SIG-M5 (cell line): ENCODE results near the gene SETD2.

Experiments used
- DNase-seq: peaks from one replicate; lab custom pipeline; 2025; lab: John Stamatoyannopoulos, UW

SETD2 gene

DNA sequence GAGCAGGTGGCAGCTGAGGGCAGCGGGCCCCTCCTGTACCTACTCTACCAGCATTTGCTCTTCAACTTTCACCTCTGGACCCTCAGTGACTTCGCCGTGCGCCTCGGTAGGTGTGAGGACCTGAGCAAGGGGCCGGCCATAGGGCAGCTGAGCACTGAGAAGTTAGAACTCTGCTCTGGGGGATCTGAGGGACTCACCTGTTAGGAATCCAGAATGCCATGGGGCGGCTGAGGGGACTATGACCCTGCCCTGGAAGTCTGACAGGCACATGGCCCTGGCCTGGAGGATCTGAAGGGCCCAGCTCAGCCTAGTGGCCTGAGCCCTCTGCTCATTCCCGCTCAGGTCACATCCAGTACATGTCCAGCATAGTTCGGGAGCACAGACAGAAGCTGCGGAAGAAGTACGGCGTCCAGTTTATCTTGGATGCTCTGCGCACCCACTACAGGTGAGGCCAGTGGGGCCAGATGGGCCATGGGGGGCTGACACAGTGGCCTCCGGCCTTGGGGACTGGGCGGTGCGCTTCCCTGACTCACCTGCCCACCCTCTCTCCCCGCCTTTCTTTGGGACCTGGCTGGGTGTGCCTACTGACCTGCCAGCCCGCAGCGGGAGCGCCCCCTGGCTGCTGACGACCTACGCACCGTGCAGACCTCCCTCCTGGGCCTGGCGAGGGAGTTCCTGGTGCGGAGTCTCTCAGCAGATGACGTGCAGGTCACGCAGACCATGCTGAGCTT lies 165.6 kb downstream of the SETD2 start:
- DNase-seq = no peak

GRCh38 chr3:46997453-46998091 lies 166.3 kb downstream of the SETD2 start:
- DNase-seq = no peak

DNA sequence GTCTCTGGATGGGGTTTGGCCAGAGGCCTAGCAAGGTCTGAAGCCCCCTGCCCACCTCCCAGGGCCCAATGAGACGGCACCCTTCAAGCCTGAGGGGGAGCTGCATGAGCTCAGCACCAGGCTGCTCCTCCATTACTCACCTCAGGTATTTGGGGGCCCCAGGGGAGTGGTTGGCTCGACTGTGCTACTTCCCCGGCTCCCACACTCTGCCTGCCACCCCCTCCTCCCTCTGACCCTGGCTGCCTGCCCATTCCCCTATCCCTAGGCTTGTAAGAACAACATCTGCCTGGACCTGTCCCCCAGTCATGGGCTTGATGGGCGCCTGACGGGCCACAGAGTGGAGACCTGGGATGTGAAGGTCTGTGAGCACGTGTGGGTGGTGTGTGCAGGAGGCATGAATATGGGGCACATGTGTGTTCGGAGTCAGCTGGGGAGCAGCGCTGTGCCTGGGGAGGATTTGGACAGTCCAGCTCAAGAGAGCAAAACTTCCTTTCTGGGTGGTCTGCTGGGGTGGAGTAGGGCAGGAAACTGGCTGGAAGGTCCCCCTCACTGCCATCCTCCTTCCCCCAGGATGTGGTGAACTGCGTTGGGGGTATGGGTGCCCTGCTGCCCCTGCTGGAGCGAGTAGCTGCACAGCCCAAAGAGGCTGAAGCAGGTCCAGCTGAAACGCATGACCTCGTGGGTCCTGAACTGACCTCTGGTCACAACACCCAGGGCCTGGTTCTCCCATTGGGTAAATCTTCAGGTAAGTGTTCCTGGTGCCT lies 167.0 kb downstream of the SETD2 start:
- no peak for DNase-seq

DNA sequence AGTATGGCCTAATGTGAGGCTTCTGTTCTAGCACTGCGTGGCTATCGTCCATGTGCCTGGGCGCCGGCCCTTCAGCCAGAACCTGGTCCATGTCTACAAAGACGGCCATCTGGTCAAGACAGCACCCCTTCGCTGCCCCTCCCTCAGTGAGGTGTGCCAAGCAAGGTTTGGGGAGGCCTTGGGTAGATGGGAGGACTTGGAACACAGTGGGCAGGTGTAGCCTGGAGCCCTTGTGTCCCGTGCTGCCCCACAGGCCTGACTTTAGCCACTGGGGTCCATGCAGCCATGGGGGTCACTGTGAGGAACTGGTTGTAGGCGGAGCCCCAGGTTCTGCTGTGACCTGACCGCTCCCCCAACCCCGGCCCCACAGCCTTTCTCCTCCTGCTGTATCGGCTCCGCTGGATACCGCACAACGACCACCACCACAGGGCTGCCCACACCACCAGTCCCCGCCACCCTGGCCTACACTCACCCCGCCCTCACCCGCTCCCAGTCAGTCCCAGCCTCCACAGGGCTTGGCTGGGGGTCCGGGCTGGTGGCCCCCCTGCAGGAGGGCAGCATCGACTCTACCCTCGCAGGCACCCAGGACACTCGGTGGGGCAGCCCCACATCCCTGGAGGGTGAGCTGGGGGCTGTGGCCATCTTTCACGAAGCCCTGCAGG lies 167.9 kb downstream of the SETD2 start:
- no peak for DNase-seq

- no peak for DNase-seq
Observed at GRCh38 chr3:46994801-46995731, 168.8 kb downstream of the SETD2 start.

DNA sequence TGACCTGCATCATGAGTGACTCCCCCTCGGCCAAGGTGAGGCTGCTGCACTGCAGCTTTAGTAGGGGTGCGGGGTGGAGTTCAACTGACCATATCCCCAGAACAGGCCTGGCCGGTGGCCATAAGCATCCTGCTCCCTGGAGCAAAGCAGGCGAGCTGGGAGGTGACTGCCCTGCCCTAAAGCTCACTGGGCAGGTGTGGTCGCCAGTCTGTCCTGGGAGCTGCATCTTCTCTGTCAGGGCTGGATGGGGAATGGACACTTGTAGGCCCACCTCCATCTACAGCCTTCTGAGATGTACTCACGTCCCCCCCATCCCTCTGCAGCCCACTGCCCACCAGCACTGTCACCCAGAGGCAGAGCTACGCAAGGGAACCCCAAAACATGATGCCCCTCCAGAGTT lies 169.9 kb downstream of the SETD2 start:
- no peak for DNase-seq

DNA sequence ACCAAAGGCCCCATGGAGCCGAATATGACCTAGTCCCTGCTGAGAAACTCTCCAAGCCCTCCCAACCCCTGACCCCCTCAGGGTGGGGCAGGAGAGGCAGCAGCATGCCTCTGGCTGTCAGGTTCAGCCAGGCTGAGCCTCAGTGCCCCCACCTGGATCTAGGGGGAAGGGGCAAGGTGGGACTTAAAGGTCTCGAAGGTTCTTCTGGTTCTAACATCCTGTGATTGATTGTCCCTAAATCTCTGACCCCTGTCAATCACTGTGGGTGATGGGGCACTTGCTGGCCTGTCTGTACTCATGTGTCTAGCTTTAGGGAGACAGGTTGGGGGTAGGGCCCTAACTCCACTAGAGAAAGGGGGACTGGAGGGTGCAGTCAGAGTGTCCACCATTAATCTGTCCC lies 170.6 kb downstream of the SETD2 start:
- DNase-seq = no peak

GRCh38 chr3:46992231-46992630 lies 171.7 kb downstream of the SETD2 start:
- no peak for DNase-seq

GRCh38 chr3:46991406-46992165 lies 172.3 kb downstream of the SETD2 start:
- DNase-seq = no peak

DNA sequence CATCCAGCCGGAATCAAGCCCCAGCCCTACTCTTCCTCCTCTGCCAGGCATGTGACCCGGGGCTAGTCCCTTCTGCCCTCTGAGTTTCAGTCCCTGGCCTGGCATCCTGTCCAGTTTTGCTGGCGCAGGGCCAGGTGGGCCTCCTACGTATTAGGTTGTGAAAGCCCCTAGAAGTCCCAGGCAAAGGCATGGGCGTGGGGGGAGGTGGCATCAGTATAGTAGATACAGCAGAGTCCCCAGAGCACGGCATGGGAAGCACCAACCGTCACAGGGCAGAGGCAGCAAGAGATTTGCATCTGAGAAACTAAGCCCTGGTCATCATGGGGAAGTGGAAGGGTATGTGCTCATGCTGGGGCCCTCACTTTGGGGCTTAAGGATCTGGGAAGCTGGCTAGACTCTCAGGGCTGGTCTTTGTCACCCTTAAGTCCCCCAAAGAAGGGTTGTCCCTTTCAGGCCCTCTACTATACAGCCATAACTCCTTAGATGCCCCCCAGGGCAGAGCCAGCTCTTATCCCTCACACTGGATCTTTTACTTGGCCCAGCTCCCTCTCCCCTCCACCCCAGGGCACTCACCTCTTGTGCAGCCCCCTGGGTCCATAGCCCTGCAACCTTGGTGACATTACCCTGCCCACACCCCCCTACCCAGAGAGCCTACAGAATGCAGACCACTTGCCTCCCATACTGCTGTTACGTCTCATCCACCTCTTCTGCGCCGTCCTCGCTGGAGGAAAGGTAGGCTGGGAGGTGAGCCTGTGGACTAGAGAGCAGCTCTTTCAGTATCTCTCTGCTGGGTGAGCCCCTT lies 173.1 kb downstream of the SETD2 start:
- no peak for DNase-seq

GRCh38 chr3:46989146-46989810 lies 174.6 kb downstream of the SETD2 start:
- no peak for DNase-seq

DNA sequence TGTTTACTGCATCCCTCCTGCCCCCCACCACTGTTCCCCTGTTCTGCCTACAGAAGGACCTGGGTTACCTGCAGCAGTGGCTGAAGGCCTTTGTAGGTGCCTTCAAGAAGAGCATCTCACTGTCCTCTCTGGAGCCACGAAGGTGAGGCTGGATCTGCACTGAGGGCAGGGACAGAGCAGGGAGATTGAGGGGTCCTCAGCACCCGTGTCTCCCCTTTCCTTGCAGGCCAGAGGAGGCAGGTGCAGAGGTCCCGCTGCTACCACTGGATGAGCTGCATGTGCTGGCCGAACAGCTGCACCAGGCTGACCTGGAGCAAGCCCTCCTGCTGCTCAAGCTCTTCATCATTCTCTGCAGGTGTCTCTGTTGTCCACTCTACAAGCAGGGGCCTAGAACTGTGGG lies 175.3 kb downstream of the SETD2 start:
- no peak for DNase-seq

DNA sequence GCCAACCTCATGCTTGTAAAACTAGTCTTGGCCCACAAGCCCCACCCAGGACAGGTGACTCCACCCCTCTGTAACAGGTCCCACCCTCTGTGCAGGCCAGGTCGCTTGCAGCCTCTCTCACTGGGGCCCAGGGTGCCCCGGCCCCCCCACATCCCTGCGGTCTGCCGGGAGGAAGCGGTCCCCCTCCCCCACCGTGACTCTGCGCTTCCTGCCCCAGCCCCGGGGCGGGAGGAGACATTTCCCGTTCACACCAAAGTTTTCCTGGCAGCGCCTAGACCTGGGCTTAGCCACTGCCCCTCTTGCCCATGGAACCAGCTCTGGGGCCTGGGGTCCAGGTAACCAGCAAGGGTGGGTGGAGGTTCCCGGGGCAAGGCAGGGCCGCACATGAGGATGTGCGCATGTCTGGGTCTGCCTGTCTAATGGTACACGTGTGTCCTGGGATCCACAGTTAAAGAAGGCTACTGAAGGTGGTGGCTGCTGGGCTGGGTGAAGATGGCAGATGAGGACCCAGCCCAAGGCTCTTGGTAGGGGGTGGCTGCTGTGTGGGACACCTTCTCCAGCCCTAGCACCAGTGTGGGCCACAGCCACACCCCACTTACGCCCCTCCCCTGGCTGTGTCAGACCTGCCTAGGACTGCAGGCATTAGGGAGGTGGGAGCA lies 176.0 kb downstream of the SETD2 start:
- DNase-seq = peak; percentile 9

DNA sequence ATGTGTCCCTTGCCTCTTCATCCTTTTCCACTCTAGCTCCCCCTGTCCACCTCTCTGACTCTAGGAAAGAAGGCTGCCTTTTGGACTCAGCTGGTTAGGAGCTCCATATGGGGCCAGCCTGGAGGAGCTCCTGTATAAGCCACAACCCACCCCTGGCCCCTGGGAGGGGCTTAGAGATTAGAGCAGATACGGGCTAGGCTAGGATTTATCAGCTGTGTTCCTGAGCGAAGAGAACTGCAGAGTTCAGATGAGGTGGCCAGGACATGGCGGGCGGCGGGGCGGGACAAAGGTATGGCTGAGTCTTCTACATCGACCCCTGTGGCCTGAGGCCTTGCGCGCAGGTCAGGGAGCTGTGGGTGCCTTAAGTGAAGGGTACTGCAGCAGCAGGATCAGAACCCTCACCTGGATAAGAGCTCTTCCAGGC lies 176.6 kb downstream of the SETD2 start:
- no peak for DNase-seq

DNA sequence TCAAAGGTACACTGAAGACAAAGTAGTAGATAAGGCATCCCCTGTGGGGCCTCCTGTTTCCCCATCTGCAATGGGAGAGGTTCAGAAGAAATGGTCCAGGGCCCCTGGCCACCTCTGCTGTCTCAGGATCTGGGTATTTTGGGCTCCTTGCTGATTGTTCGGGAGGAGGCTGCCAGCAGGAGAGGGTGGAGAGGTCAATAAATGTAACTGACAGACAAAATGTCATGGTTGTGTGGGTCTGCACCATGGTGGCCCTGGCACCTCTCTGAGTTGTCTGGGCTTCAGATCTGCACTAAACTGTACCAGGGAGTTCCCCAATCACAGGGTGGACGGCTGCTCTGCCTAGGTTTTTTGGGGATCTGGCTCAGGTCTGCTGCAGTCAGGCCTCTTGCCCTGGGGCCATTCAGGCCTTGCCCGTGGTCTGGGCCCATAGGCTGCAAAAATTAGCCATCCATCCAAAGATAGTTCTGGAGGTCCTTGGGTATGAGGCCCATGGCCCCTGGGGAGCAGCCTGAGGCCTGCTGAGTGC lies 177.1 kb downstream of the SETD2 start:
- no peak for DNase-seq

DNA sequence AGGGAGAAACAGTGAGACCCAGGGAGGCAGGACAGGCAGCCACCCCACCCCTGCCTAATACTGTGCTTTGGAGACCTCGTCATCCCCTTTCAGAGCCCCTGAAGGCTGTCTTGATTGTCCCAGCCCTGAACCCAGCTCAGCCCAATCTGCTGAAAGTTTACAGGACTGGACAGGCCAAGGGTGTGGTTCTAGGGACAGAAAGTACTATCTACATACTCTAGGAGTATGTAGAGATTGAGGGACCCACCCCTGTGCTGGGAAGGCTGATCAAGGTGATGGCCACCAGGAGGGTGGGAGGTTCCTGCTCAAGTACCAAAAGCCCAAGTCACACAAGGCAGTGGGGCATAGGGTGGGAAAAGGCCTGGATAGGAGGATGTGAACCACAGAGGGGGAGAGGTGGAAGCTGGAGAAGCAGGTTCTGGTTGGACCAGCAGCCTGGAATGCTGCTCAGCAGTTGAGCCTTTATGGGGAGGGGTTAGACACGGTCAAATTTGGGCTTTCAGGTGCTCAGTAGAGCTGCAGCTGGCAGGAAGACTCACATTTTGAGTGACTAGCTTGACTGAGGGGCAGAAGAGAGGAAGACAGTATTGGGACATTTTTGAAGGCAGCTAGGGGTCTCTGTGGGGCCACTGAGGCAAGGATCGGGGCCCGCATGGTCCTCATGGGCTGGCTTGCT lies 177.7 kb downstream of the SETD2 start:
- DNase-seq = no peak

DNA sequence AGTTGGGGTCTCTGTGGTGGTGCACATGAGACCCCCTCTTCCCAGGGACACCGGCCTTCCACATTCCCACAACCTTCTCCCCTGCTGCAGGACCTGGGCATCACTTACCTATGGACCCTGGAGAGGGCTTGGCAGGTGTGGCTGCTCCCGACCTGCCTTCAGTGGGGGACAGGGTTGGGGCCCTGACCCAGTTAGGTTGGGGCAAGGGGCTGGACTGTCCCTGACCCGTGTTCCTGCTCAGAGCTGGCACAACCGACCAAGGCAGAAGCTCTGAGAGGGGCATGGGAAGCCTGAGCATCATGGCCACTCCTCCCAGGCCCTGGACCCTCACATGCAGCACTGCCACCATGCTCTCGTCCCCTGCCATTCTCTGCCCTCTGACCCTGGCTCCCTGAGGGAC lies 178.3 kb downstream of the SETD2 start:
- no peak for DNase-seq
